OCI-LY3 (cell line): ENCODE results near the gene UNC119B.

Experiments
- H2AFZ ChIP-seq: fragments of 200-600, 300-600 bp; shearing (Covaris generic); 2 replicates; pipeline ENCODE4 v1.6.0; 2014; ENCODE audit warnings: antibody characterized with exemption, low read depth, low read length
- H3K27ac ChIP-seq: fragments of 200-600, 300-600 bp; sonication (generic); 2 replicates; pipeline ENCODE4 v1.5.1; 2014; ENCODE audit warnings: mild to moderate bottlenecking, low read length, moderate library complexity, mixed read lengths
- H3K27me3 ChIP-seq: fragments of 200-600, 300-600 bp; sonication (generic); 2 replicates; pipeline ENCODE4 v1.6.1; 2014; ENCODE audit warnings: low read depth, low read length, mixed read lengths
- H3K36me3 ChIP-seq: fragments of 200-600, 300-600 bp; sonication (generic); replicated peaks from 2 replicates; pipeline ENCODE3; 2014; ENCODE audit warnings: low read depth, low read length, mixed read lengths
- H3K4me1 ChIP-seq: fragments of 300-600, 200-600 bp; sonication (generic); 2 replicates; pipeline ENCODE4 v1.6.1; 2014; ENCODE audit warnings: low read length, mixed read lengths
- H3K4me2 ChIP-seq: fragments of 200-600, 300-600 bp; sonication (generic); 2 replicates; pipeline ENCODE4 v1.6.1; 2014; ENCODE audit warnings: low read length, mixed read lengths
- H3K4me3 ChIP-seq: fragments of 300-600, 200-600 bp; sonication (generic); 2 replicates; pipeline ENCODE4 v1.5.1; 2014; ENCODE audit warnings: antibody characterized with exemption, mild to moderate bottlenecking, low read length, moderate library complexity
- H3K79me2 ChIP-seq: fragments of 300-600, 200-600 bp; shearing (Covaris generic); 2 replicates; pipeline ENCODE4 v1.6.1; 2014; ENCODE audit warnings: mild to moderate bottlenecking, low read length, mixed read lengths
- H3K9ac ChIP-seq: fragments of 300-600, 200-600 bp; shearing (Covaris generic); 2 replicates; pipeline ENCODE4 v1.6.0; 2014; ENCODE audit warnings: mild to moderate bottlenecking, low read length, moderate library complexity
- H3K9me3 ChIP-seq: fragments of 200-600, 300-600 bp; shearing (Covaris generic); 2 replicates; pipeline ENCODE4 v1.6.1; 2014; ENCODE audit warnings: low read length, mixed read lengths; ENCODE audit not compliant: insufficient read depth
- H4K20me1 ChIP-seq: fragments of 200-600, 300-600 bp; sonication (generic); 2 replicates; pipeline ENCODE4 v1.6.1; 2016; ENCODE audit warnings: low read length, mixed read lengths; ENCODE audit not compliant: insufficient read depth
- CTCF ChIP-seq: fragments of 200-600, 300-600 bp; sonication (generic); IDR thresholded peaks from 2 replicates; pipeline ENCODE4 v1.5.1; 2014; ENCODE audit warnings: antibody characterized with exemption, low read length, low read depth
- EZH2phosphoT487 ChIP-seq: fragments of 200-600 bp; shearing (Covaris generic); IDR thresholded peaks from 2 replicates; pipeline ENCODE4 v1.6.1; 2018; ENCODE audit warnings: antibody characterized with exemption, mixed run types, low read depth

The UNC119B gene

DNA sequence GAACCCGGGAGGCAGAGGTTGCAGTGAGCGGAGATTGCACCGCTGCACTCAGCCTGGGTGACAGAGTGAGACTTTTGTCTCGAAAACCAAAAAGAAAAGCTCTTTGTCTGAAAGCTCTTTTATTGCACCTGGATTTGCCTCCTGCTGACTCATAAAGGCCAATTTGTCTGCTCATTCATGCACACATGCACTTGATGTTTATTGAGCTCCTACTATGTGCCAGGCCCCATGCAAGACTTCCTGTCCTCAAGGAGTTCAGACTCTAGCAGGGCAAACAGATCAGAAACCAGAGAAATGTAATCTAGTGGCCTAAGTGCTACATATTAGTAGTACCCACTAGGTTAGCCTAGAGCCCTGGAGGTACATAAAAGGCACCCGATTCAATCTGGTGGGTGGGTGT is 39.6 kb upstream of the UNC119B start:
- Histone ChIP-seq H3K4me3 (no peak overlapping the region), H3K9me3 (no peaks in the 10 kb centered on the region), H3K36me3 (no peaks in the 10 kb centered on the region), H3K9ac (no peak overlapping the region), H3K27ac (no peak overlapping the region), H4K20me1 (no peaks in the 10 kb centered on the region), H2AFZ (no peak overlapping the region), H3K4me1 (peaks cover 59% of the 10 kb centered on the region), H3K27me3 (no peaks in the 10 kb centered on the region), H3K79me2 (no peaks in the 10 kb centered on the region), H3K4me2 (peak overlapping the region; percentile 100; the same call in 1 of the 2 replicates)
- TF ChIP-seq EZH2phosphoT487 (no peak), CTCF (no peak)

DNA sequence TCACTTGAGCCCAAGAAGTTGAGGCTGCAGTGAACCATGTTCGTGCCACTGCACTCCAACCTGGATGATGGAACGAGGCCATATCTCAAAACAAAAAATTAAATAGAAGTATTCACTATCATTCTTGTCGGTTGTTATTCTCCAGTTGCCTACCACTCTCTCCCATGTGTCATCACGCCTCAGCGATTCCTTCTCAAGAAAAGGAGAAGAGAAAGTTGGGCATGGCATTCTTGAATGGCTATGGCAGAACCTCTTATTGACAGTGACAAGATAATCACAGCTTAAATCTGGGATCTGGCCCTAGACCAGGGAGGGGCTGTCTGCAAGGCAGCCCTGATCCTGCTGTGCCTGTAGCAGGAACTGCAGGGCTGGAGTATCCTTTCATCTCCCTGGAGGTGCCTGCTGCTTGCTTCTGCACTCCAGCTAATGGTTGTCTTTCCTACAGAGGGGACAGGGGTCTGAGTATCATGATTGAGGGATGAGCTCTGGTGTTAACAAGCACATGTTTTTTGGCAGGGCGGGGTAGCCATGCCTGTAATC is 36.1 kb upstream of the UNC119B start:
- Histone ChIP-seq H3K27me3 (no peaks in the 10 kb centered on the region), H3K9ac (no peak overlapping the region), H3K79me2 (no peaks in the 10 kb centered on the region), H3K4me3 (no peak overlapping the region), H4K20me1 (no peaks in the 10 kb centered on the region), H3K4me2 (peak overlapping the region; percentile 41), H3K4me1 (peaks cover 52% of the 10 kb centered on the region), H3K36me3 (no peaks in the 10 kb centered on the region), H3K27ac (no peak overlapping the region), H2AFZ (no peak overlapping the region), H3K9me3 (no peaks in the 10 kb centered on the region)
- no peak for TF ChIP-seq EZH2phosphoT487
- no peak for TF ChIP-seq CTCF

DNA sequence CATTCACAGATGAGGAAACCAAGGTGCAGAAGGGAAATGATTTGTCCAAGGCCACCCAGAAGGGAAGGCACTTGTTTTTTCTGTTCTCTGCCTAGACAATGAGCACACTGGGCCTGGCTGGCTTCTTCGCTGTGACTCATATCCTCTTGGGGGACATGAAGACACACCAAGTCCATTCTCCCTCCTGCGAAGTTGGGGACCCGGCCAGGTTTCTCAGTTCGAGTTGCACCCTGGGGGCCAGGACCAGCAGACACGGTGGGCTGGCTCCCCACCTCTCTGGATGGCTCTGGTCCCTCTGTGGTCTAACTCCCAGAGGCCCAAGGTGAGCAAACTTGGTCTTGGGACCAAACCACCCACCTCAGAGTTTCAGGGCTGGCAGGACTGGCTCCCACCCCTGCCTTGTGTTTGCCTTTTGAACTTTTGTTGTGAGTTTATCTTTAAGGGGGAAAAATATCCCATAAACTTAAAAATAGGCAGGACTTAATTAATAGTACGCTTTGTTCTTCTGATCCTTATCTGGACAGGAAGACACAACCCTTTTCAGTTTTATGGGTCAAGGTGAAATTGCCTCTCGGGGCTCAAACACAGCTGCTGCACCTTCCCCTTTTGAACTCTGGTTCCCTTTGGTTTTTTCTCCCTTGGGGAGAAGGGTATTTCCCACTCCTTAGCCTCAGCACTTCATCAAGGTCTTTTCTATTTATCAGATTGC is 32.3 kb upstream of the UNC119B start:
- TF ChIP-seq CTCF (no peak), EZH2phosphoT487 (no peak)
- peak overlapping the region; percentile 91 for H3K27ac ChIP-seq
- H3K9ac ChIP-seq, result peak overlapping the region; percentile 46
- H3K36me3 ChIP-seq, result no peaks in the 10 kb centered on the region
- H3K27me3 ChIP-seq, result no peaks in the 10 kb centered on the region
- no peaks in the 10 kb centered on the region for H3K9me3 ChIP-seq
- H3K79me2 ChIP-seq, result no peaks in the 10 kb centered on the region
- H3K4me1 ChIP-seq, result peaks cover 52% of the 10 kb centered on the region
- no peaks in the 10 kb centered on the region for H4K20me1 ChIP-seq
- H2AFZ ChIP-seq, result no peak overlapping the region
- peak overlapping the region; percentile 29 for H3K4me3 ChIP-seq
- peak overlapping the region; percentile 80 for H3K4me2 ChIP-seq

DNA sequence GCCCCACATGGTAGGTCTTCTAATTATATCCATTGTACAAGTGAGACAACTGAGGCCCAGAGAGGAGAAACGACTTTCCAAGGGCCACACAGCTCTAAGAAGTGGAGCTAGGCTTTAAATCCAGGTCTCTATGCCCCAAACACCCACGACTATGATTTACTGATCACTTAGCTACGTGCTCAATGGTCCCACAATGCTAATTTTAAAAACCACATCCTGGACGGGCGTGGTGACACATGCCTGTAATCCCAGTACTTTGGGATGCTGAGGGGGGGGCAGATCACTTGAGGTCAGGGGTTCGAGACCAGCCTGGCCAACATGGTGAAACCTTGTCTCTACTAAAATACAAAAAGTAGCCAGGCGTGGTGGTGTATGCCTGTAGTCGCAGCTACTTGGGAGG is 31.7 kb upstream of the UNC119B start:
- peak overlapping the region; percentile 91 for H3K27ac ChIP-seq
- H4K20me1 ChIP-seq, result no peaks in the 10 kb centered on the region
- peaks cover 57% of the 10 kb centered on the region for H3K4me1 ChIP-seq
- H2AFZ ChIP-seq, result no peak overlapping the region
- no peaks in the 10 kb centered on the region for H3K79me2 ChIP-seq
- peak overlapping the region; percentile 46; the same call in 1 of the 2 replicates for H3K9ac ChIP-seq
- no peaks in the 10 kb centered on the region for H3K9me3 ChIP-seq
- TF ChIP-seq CTCF (no peak), EZH2phosphoT487 (no peak)
- H3K27me3 ChIP-seq, result no peaks in the 10 kb centered on the region
- H3K4me3 ChIP-seq, result peak overlapping the region; percentile 29
- H3K4me2 ChIP-seq, result peak overlapping the region; percentile 80
- no peaks in the 10 kb centered on the region for H3K36me3 ChIP-seq
